Panc1 (cell line): ENCODE results near the gene KNTC1. TPM values are rescaled to one million over a fixed set of nuclear protein-coding genes. Genes with fewer than 3 reads are reported as not detected.
A peak's percentile ranks its signal among the peaks of the same experiment; 100 is the strongest.

Experiments used
- ATAC-seq: fragments of 200-7000 bp; cut with Tn5 transposase; 2 replicates; pipeline ENCODE4 v1.9.1; 2020; ENCODE audit warnings: mild to moderate bottlenecking, moderate library complexity
- BruUV-seq: library from RNA; stranded (reverse); fragments of 400-500 nt; replicated peaks from 2 replicates; lab custom pipeline; 2021; lab: Mats Ljungman, UMichigan
- CTCF ChIA-PET: fragments of 300-600 bp; sonication (Branson Sonifier 250); formaldehyde crosslinking; loops from one replicate; lab custom pipeline; 2022; ENCODE audit warnings: antibody characterized with exemption; lab: Charles Lee
- POLR2A ChIA-PET: fragments of 300-600 bp; sonication (Branson Sonifier 250); formaldehyde crosslinking; loops from one replicate; lab custom pipeline; 2022; ENCODE audit warnings: antibody characterized with exemption; lab: Charles Lee
- DNase-seq: peaks from one replicate; pipeline ENCODE4 v3.0.0-alpha.2; 2010; ENCODE audit warnings: low read depth, low spot score
- H3K27ac ChIP-seq: 2 replicates; pipeline ENCODE4 v1.5.1; 2011; ENCODE audit warnings: mild to moderate bottlenecking, low read length, inconsistent platforms
- H3K27me3 ChIP-seq: fragments of 200-500 bp; sonication (Bioruptor generic); 2 replicates; pipeline ENCODE4 v1.6.0; 2014; ENCODE audit warnings: low read length, inconsistent platforms; ENCODE audit not compliant: control insufficient read depth, insufficient read depth
- H3K36me3 ChIP-seq: fragments of 200-500 bp; sonication (Bioruptor generic); 2 replicates; pipeline ENCODE4 v1.5.1; 2014; ENCODE audit warnings: inconsistent platforms, mild to moderate bottlenecking, low read length, moderate library complexity; ENCODE audit not compliant: control insufficient read depth, insufficient read depth
- H3K4me1 ChIP-seq: 2 replicates; pipeline ENCODE4 v1.5.1; 2011; ENCODE audit warnings: inconsistent platforms, mild to moderate bottlenecking, low read length, moderate library complexity; ENCODE audit not compliant: control insufficient read depth, insufficient read depth
- H3K4me3 ChIP-seq, 2 experiments: 2 replicates each; pipeline ENCODE4 v1.5.1; 2011 to 2012; ENCODE audit warnings: low read depth in 2 of 2, low read length in 2 of 2, mild to moderate bottlenecking in 2 of 2, inconsistent platforms in 1 of 2, moderate library complexity in 1 of 2
- H3K9me3 ChIP-seq: fragments of 200-500 bp; sonication (Bioruptor generic); 2 replicates; pipeline ENCODE4 v1.5.1; 2014; ENCODE audit warnings: low read depth, mild to moderate bottlenecking, inconsistent platforms, low read length, moderate library complexity; ENCODE audit not compliant: control insufficient read depth, insufficient read depth
- POLR2AphosphoS5 ChIP-seq: IDR thresholded peaks from 2 replicates; pipeline ENCODE4 v1.6.1; 2012; ENCODE audit warnings: mild to moderate bottlenecking, low read depth, low read length, moderate library complexity
- SIN3A ChIP-seq: IDR thresholded peaks from 2 replicates; pipeline ENCODE4 v1.6.1; 2012; ENCODE audit warnings: low read depth, mild to moderate bottlenecking, low read length, moderate library complexity, borderline replicate concordance; ENCODE audit not compliant: insufficient read depth
- TCF7L2 ChIP-seq: IDR thresholded peaks from 2 replicates; pipeline ENCODE4 v1.6.1; 2011; ENCODE audit warnings: mild to moderate bottlenecking, low read depth, low read length, inconsistent platforms
- in situ Hi-C: cut with HindIII; loops from 2 replicates; pipeline ENCODE4 v1.10.0; 2016; ENCODE audit warnings: low sequenced_read_pairs, low pct_unique_long_range_greater_than_20kb
- intact Hi-C: fragments of 100-400 bp; cut with micrococcal nuclease; formaldehyde crosslinking; loops from one replicate; pipeline ENCODE4 v1.10.0; 2022; ENCODE audit not compliant: unreplicated experiment
- total RNA-seq: library from RNA; stranded (reverse); gene quantifications from one replicate; pipeline ENCODE4 v1.2.1, GENCODE V29; 2021; ENCODE audit not compliant: unreplicated experiment
- TF ChIP-seq, protein P1 (sequence below): fragments of 450-650 bp; IDR thresholded peaks from 2 replicates; pipeline ENCODE4 v1.5.1; 2017; ENCODE audit warnings: mild to moderate bottlenecking
- TF ChIP-seq, protein P2 (sequence below), 2 experiments: IDR thresholded peaks; 2 replicates each; pipeline ENCODE4 v1.6.1; 2011 to 2012; ENCODE audit warnings: low read depth in 2 of 2, control low read depth in 1 of 2, low read length in 1 of 2, mild to moderate bottlenecking in 1 of 2, moderate library complexity in 1 of 2; ENCODE audit not compliant: insufficient read depth in 1 of 2

KNTC1 gene
- total RNA-seq, 1 experiment from 2014 or later: 53.9 TPM

DNA sequence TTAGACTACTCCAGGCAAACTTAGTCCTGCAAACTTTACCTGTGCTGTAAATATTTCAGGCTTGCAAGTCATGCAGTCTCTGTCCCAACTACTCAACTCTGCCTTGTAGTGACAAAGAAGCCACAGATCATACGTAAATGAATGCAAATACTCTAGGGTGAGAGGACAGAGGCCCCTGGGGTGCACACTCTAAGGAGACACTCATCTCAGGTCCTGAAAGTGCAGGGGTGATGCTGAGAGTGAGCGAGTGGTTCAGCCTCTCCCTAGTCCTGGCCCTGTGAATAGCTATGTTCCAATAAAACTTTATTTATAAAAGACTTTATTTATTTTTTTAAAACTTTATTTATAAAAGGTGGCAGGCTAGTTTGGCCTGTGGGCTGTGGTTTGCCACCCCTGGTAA, 141.2 kb downstream of the KNTC1 start:
- TF ChIP-seq, protein P1, sequence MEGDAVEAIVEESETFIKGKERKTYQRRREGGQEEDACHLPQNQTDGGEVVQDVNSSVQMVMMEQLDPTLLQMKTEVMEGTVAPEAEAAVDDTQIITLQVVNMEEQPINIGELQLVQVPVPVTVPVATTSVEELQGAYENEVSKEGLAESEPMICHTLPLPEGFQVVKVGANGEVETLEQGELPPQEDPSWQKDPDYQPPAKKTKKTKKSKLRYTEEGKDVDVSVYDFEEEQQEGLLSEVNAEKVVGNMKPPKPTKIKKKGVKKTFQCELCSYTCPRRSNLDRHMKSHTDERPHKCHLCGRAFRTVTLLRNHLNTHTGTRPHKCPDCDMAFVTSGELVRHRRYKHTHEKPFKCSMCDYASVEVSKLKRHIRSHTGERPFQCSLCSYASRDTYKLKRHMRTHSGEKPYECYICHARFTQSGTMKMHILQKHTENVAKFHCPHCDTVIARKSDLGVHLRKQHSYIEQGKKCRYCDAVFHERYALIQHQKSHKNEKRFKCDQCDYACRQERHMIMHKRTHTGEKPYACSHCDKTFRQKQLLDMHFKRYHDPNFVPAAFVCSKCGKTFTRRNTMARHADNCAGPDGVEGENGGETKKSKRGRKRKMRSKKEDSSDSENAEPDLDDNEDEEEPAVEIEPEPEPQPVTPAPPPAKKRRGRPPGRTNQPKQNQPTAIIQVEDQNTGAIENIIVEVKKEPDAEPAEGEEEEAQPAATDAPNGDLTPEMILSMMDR: no peak
- TF ChIP-seq TCF7L2: no peak
- no peak for TF ChIP-seq POLR2AphosphoS5
- TF ChIP-seq, protein P2, sequence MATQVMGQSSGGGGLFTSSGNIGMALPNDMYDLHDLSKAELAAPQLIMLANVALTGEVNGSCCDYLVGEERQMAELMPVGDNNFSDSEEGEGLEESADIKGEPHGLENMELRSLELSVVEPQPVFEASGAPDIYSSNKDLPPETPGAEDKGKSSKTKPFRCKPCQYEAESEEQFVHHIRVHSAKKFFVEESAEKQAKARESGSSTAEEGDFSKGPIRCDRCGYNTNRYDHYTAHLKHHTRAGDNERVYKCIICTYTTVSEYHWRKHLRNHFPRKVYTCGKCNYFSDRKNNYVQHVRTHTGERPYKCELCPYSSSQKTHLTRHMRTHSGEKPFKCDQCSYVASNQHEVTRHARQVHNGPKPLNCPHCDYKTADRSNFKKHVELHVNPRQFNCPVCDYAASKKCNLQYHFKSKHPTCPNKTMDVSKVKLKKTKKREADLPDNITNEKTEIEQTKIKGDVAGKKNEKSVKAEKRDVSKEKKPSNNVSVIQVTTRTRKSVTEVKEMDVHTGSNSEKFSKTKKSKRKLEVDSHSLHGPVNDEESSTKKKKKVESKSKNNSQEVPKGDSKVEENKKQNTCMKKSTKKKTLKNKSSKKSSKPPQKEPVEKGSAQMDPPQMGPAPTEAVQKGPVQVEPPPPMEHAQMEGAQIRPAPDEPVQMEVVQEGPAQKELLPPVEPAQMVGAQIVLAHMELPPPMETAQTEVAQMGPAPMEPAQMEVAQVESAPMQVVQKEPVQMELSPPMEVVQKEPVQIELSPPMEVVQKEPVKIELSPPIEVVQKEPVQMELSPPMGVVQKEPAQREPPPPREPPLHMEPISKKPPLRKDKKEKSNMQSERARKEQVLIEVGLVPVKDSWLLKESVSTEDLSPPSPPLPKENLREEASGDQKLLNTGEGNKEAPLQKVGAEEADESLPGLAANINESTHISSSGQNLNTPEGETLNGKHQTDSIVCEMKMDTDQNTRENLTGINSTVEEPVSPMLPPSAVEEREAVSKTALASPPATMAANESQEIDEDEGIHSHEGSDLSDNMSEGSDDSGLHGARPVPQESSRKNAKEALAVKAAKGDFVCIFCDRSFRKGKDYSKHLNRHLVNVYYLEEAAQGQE (IDR thresholded peaks at IDR 0.05; ENCODE audit: insufficient read depth in 1 of 2, low read depth in 2 of 2, low read length in 1 of 2): no peak
- DNase-seq (no peak), ATAC-seq (0 out of 2 replicates have a peak, but pooled peaks have one; percentile 51)
- in situ Hi-C loops (no loop called here), intact Hi-C loops (no loop called here)
- Histone ChIP-seq H3K9me3 (no peaks in the 10 kb centered on the region), H3K4me1 (no peaks in the 10 kb centered on the region), H3K27me3 (no peaks in the 10 kb centered on the region), H3K27ac (no peak overlapping the region), H3K4me3 (no peak overlapping the region), H3K36me3 (no peaks in the 10 kb centered on the region)
- BruUV-seq: no TSS peak
- ChIA-PET POLR2A (interaction anchor here (0.7 kb wide), 1 partner anchor 69 kb away, joined by 12 read pairs; no protein-coding TSS in a partner anchor), CTCF (interaction anchor here (0.5 to 0.6 kb wide), 2 partner anchors 19 to 115 kb away, joined by 3 to 5 read pairs; no protein-coding TSS in a partner anchor)

DNA sequence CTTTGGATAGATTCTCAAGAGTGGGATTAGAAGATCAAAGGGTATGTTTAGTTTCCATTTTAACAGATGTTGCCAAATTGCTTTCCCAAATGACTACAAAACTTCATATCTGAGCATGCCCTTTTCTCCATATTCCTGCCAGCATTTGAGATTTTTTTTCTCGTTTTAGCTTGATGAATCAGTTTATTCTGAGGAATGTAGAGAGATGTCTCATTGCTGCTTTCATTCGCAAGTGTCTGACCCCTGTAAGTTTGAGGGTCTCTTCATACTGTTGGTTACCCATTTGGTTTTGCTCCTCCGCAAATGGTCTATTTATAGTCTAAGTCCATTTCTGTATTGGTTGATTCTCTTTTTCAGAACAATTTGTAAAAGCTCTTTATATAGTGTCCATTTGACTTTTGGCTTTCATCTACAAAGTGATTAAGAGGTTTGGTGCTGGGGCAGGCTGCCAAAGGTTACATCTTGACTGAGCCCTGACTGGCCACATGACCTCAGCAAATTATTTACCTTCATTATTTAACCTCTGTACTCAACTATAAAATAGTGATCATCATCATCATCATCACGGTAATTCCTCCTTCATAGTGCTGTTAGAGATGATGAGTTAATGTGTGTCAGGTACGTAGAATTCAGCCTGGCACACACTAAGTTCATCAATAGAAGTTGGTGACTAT, 142.5 kb downstream of the KNTC1 start:
- Histone ChIP-seq H3K27me3 (no peaks in the 10 kb centered on the region), H3K36me3 (no peaks in the 10 kb centered on the region), H3K4me1 (no peaks in the 10 kb centered on the region), H3K27ac (no peak overlapping the region), H3K9me3 (no peaks in the 10 kb centered on the region), H3K4me3 (no peak overlapping the region)
- in situ Hi-C loops: no loop called here
- no TSS peak for BruUV-seq
- CTCF ChIA-PET: no interaction called here
- ATAC-seq: no peak
- DNase-seq: no peak
- POLR2A ChIA-PET: no interaction called here
- TF ChIP-seq SIN3A (no peak), POLR2AphosphoS5 (no peak), TCF7L2 (no peak)
- TF ChIP-seq, protein P2 (IDR thresholded peaks at IDR 0.05; ENCODE audit: insufficient read depth in 1 of 2, low read depth in 2 of 2, low read length in 1 of 2): no peak
- TF ChIP-seq, protein P1: no peak
- intact Hi-C loops: no loop called here
